HG03280 (cell line): ENCODE measurements around the gene XPO4.

Experiments used
- ATAC-seq: cut with Tn5 transposase; IDR thresholded peaks from one replicate; pipeline ENCODE4 v1.9.1; 2021; ENCODE audit warnings: mild to moderate bottlenecking, moderate library complexity; ENCODE audit not compliant: unreplicated experiment

XPO4 gene

DNA sequence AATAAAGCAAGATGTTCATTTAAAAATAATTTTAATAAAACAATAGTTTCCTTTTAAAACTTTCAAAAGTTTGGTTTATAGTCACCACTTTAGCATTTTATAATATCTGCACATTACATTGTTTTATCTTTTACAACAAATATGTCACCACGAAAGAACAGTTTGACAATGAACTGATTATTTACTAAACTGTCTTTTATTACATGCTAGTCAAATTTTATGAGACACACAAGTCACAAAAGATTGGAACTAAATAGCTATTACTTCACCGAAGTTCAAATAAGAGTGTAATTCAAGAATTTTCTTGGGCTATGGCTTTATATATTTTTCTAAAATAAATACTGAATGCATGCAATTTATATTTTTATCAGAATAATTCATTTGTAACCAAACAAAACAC, 71.3 kb downstream of the XPO4 start:
- ATAC-seq = no peak

DNA sequence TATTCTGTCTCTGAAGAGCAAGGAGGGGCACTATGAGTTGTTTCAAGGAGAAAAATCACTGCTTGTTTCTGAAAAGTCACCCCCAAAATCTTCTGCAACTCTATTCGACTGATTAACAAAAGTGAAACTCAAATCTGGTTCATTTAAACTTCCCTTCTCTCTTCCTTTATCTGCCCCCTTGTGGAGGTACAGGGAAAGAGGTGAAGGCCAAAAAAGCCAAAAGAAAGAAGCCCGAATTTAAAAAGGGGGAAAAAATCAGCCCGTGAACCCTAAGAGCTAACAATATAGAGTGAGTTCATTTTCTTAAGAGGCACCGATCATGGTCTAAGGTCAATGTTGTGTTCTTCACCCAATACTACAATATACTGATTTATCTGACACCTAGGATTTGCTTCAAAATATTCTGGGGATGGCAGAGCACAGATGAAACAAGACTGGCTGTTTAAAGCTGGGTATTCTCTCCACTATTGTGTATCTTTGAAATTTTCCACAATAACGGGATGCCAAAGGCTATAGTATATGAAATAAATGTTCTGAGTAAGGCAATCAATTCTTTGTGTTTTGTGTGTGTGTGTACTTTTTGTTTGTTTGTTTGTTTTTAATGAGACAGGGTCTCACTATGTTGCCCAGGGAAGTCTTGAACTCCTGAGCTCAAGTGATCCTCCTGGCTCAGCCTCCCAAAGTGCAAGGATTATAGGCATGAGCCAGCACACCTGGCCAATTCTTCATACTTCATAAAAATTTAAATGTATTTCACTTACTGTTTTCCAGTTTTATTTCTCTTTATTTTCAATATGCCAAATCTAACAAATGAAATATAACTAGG, 73.8 kb downstream of the XPO4 start:
- ATAC-seq = no peak

DNA sequence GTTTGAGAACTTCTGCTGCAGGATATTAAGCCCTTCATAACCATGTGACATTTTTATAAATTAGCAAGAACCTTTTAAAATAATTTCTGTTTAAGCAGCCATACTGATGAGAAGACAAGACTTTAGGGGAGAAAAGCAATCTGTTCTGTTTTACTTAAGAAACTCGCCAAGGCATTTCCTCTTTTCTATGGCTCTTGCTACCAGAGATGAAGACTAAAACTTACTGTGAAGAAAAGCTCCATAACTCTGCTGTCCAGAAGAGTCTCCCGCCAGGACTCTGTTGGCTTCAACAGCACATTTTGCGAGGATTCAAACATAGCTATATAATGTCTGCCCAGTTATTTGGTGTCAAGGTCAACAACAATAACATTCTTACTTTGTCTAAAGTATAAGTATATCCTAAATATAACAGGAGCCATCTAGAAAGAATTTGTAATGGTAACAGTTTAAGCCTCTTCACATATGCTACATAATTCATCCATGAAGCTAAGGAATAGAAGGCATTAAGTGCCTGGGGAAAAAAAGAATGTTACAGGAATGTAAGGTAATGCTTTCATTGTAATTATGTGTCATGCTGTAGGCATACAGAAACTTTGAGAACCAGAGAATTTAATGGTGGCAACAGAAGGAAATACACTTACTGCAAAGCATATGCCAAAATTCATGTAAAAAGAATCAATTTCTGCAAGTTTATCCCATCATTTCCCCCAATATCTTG, 75.5 kb downstream of the XPO4 start:
- no peak for ATAC-seq

DNA sequence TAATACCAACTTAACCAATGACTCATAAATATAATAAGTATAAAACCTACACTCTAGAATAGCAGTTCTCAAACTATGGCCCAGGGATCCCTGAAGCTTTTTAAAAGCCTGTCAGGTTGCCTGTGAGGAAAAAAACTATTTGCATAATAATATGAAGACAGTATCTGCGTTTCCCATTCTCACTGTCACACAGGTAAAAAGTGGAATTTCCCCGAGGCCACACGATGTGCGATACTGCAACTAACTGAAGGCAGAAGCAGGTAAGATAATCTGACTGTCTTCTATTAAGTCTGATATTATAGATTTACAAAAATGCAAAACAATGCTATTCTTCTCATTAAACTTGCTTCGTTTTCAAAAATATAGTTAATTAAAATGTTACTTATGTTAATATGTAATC, 76.2 kb downstream of the XPO4 start:
- no peak for ATAC-seq

DNA sequence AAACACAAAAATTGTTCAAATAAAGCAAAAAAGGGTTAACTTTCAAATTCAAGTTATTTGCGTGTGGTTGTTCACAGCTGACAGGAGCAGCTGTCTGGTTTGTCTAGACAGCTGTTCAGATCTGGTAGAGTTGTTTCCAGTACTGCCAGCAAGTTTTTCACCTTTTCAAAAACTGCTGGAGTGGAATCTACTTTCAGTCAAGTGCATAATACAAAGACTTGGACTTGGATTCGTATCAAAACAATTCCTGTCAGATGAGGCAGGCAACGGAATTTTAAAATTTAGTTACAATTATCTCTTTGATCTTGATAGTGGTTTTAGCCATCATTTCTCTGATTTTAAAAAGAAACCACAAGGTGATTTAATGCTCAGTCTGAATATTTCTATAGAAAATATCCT, 77.1 kb downstream of the XPO4 start:
- ATAC-seq = no peak

DNA sequence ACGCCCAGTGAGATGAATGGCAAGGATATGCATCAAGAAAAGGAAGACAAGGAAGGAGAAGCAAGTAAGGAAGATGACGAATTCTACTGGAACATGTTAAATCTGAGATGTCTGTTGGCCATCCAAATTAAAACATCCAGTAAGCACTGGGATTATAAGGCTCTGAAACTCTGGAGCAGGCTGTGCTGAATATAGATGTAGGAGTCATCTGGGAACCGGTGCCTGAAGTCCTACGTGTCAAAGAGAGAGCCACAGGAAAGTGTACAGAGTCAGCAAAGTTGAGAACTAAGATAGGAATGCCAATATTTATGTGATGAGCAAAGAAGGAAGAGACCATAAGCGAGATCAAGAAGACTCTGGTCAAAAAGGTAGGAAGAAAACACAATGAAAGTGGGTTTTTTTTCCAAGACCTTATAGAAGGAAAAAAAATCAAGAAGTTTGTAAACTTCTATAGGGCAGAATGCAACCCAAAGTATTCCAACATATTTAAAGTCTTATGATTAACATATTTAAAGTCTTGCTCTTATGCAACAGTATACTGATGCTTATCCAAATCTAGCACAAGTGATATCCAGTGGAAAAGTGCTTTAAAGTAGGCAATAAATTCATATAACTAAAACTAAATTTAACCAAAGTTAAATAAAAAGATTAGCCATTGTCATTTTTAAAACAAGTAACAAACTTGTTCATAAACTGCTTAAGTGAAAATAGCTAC, 77.6 kb downstream of the XPO4 start:
- ATAC-seq = no peak

DNA sequence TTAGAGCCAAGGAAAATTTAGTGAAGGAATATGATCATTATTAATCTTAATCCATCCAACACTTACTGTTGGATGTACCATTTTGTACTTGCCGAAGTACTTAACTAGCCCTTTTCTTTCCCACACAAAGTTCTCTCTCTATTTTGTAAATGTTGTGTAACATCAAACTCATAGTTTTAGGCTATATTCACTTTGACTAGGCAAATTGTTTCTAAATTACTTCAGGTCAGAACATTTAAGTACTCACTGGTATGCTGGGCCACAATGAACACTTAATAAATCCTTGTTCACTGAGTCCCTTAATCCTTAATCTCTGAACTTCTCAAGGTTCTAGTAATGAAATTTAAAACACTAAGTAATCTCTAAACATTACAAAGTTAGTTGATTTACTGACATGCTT, 79.5 kb downstream of the XPO4 start:
- no peak for ATAC-seq

DNA sequence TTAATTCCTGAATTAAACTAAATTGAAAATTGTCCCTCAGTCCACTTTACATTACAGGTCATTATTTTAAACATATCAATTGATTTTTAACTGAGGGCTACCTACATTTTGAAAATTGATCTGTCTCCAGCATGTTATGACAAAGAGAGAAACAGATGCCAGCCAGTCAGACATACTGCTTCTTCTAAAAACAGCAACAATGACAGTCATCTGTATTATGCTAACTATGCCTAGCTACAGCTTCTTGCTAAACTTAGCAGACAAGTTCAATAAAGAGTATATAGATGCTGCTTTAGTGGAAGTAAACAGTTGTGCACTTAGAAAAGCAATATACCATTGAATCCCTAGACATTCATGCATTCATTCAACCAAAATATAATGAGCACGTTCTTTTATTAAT, 80.1 kb downstream of the XPO4 start:
- no peak for ATAC-seq

DNA sequence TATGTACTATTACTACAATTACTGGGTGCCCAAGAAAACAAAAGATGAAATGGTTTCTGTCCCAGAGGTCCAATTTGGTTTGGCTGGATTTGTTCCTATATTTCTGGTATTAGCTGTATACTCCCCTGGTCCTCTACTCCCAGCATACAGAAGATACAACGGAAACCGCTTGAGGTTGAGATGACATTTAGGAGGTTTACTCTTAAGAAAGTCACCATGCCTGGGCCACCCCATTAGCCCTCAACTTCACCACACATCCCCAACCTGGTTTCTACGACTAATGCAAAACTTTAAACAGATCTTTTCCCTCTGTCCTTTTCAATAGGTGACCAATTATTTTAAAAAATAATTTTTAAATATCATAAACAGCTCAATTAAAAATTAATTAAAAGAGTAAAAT, 82.8 kb downstream of the XPO4 start:
- ATAC-seq = no peak

DNA sequence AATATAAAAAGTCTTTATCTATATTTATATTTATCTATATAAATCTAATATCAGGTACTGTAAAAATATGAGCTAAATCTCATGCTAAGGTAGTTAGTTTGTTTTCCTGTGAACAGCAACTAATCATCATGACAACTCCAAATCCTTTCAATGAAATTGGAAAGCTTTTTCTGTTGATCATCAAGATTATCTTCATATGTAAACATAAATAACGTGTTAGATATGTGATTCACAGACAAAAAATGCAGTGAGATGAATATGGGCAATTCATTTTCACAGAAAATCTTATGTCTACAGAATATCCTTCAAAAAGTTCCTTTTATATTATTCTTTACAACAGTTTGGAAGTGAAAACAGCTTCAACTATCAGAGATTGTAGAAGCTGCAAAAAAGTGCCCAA, 87.1 kb downstream of the XPO4 start:
- no peak for ATAC-seq

DNA sequence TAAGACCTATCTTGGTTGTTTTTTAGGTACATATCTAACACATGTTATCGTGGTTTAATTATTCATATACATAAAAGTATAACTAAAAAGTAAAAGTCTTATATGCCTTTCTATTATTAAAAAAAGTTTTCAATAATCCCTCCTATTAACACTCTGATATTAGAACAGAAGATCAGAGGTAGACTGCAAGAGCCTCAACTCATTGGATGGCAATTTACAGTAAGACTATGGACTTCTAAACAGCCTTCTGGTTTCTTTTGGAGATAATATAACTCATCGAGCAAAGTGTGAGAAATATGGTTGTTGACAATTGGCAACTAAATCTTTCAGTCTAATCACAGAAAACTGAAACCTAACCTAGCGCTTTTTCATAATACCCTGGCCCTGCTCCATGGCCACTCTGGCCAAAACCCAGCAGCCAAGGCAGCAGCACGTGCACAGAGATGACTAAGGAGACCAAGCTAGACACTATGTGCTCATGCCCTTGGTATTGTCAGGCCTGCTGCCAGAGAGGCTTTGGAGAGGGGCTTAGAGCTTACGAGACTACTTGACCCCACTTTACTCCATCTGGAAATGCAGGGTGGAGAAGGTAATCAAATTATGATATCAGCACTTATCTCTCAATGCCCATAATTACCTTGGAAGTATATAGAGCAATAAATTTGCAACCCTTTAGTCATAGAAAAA, 88.2 kb downstream of the XPO4 start:
- ATAC-seq = no peak

DNA sequence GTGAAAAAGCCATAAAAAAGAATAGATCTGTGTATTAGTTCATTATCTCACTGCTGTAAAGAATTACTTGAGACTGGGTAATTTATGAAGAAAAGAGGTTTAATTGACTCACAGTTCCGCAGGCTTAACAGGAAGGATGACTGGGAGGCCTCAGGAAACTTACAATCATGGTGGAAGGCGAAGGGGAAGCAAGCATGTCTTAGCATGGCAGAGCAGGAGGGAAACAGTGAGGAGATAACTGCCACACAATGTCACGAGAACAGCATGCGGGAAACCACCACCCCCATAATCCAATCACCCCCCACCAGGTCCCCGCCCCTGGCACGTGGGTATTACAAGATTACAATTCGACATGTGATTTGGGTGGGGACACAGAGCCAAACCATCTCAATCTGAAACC, 89.7 kb downstream of the XPO4 start:
- no peak for ATAC-seq

DNA sequence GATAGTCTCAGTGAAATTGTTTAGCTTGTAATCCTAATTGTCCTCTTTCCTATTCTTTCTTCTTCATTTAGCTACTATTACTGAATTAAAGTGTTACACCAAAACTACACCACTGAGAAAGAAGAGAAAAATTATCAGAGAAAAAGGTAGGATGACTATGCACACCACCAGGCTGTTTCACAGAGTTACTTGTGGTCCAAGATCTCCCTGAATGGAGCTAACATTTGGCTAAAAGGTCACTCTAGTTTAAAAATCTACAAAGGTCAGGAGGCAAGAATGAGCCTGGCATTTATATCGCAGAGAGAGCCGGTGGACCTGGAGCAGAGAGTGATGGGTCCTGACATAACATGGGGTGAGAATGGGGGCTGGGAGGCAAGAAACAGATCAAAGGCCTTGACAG, 91.7 kb downstream of the XPO4 start:
- ATAC-seq = no peak

DNA sequence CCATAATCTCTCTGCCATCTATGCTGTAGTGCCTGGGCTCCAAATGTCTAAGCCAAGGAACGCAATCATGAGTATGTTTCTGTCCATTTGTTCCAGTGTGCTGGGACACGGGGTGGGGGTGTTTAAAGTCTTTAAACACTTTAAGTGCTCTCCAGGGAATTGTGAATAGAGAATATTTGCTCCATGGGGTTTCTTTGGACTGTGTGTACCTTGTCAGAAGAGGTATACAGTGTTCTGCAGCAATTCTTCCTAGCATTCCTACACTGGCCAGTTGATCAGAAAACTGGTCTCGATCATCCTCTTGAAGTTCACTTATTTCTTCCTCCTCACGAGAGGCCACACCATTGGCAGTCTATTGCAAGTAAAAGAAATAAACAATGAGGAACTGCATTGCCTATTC, 93.7 kb downstream of the XPO4 start:
- ATAC-seq = no peak

DNA sequence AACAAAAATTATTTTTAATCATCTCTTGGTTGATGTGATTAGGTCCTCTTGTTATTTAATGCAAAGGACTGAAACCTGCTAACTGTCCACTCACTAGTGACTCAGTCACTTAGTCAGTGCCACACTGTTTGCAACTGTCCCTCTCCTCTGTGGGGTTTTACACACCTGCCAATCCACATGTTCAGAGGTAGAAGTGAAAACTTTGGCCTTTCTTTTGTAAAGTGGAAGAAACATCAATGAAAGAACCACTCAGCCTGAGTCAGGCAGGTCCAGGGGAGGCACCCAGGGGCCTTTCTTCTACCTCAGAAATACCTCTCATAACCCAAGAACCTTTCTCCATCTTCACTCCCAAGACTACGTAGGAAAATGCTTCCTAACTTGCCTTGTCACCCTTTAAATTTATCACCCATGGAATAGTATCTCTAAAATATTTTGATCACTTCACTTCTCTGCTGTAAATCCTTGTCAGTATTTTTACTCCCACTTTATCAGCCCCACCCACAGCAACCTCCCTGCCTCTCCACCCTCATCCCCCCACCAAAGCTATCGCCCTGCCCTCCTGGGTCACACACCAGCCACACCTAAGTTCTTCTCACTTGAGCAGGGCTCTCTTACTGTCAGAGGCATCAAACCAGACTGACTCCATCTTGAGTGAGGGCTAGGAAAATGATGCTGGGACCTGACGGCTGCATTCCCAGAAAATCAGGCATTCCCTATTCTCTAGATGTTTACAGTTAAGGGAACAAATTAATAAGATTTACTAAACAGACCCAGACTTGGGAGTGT, 99.2 kb downstream of the XPO4 start:
- no peak for ATAC-seq

DNA sequence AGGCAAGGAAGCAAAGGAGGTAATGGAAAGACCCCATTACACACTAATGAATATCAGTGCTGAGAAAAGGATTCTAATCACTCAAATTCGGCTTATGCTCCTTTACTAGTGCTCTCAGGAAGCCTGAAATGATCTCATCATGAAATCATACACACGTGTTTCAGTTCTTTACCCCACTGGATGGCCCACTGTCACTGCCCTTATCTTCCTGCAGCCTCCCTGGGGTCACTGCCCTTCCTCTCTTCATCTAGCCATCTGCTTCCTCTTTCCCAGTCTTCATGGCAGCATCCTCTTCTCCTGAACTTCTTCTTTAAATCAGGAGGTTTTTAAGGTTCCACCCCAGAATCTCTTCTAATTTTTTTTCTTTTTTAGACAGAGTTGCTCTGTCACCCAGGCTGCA, 100.8 kb downstream of the XPO4 start:
- no peak for ATAC-seq

DNA sequence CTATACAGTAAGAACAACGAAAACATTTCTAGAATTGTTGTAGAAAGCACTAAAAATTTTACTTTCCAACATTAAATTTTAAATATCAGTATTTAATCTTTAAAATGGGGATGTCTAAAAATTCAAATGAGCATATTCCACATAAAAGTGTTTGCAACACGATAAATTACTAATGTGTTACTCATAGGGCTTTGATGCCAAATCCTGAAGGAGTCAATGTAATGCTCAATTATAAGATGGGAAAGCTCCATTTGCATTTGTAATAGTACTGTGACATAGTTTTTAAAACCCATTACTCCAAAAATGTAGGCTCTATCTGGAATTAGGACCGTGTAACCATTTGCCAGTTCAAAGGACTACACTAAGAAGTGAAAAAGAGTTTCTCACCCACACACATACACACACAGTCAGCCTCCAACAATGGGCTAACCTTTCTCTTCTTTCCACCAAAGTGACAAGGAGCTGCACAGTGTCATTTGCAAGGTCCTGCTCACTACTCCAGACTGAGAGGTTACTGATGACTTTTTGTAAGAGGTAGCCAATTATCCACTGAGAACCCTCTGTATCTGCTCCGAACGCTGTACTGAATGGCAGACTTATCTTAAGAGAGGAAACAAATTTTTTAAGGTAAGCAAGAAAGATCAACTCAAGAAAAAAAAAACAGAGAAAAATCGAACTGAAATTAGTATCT, 102.7 kb downstream of the XPO4 start:
- no peak for ATAC-seq

DNA sequence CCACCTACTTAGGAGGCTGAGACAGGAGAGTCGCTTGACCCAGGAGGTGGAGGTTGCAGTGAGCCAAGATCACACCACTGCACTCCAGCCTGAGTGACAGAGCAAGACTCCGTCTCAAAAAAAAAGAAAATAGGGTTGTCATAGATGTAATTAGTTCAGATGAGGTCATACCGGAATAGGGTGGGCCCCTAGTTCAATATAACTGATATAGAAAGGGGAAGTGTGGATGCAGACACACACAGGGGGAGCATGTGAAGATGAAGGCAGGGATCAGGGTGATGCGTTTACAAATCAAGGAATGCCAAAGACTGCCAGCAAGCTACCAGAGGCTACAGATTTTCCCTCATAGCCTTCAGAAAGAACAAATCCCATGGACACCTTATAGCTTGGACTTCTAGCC, 104.5 kb downstream of the XPO4 start:
- no peak for ATAC-seq

DNA sequence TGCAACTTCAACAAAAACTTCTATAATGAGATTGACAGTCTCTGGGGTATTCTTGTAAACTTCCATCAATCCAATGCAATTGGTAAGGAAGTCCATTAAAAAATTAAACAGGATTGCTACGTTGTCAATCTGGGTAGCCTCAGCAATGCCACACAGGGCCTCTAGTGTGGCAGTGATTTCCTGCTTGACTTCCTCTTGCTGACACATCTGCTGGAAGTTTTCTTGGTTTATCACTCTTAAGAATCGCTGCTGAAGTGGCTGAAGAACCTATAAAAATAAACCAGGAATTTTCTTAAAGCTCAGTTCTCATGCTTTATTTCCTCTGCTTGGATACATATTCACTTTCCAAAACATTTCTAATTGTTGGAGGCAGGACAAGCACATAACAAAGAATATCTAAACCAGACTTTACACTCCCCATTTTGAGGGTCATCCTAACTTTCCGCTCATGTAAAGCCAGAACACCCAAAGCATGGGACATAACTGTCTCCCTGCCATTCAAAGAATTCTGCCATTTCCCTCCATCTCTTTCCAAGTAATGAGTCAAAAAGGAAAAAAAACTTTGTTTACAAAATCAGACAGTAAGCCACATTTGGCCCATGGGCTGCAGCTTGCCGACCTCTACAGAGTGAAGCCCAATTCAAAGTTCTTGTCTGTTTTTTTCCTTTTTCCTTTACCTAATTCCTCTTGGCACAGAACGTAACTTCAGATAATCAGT, 105.6 kb downstream of the XPO4 start:
- no peak for ATAC-seq
